Large intestine (tissue), 3 donors: ENCODE results near the gene KDM4C. TPM values are rescaled to one million over a fixed set of nuclear protein-coding genes. Genes with fewer than 3 reads are reported as not detected.

Experiments
- DNase-seq, 2 donors: peaks; one replicate each; pipeline versions ENCODE4 v3.0.0 to v3.0.0-alpha.2; 2013
- H3K27ac ChIP-seq: one replicate; pipeline ENCODE4 v1.5.1; 2013; ENCODE audit warnings: low read length
- H3K27me3 ChIP-seq: 2 replicates; pipeline ENCODE4 v1.6.1; 2013; ENCODE audit warnings: low read length; ENCODE audit not compliant: control insufficient read depth, insufficient read depth
- H3K36me3 ChIP-seq: 2 replicates; pipeline ENCODE4 v1.6.1; 2013; ENCODE audit warnings: low read length; ENCODE audit not compliant: control insufficient read depth, insufficient read depth
- H3K4me1 ChIP-seq: one replicate; pipeline ENCODE4 v1.6.1; 2013; ENCODE audit warnings: low read length; ENCODE audit not compliant: control insufficient read depth, insufficient read depth
- H3K4me3 ChIP-seq: one replicate; pipeline ENCODE4 v1.5.1; 2013; ENCODE audit warnings: low read length
- H3K9me3 ChIP-seq: one replicate; pipeline ENCODE4 v1.6.1; 2013; ENCODE audit warnings: mild to moderate bottlenecking, low read depth, low read length, moderate library complexity; ENCODE audit not compliant: control insufficient read depth
- WGBS: methylation state at CpG from one replicate; pipeline ENCODE4 v1.1.5; 2013; ENCODE audit warnings: low lambda C conversion rate; ENCODE audit not compliant: insufficient coverage; 5-methylcytosine and 5-hydroxymethylcytosine counted together
- polyA plus RNA-seq: library from polyadenylated mRNA; unstranded; fragments of 120-200 nt; gene quantifications from one replicate; pipeline ENCODE4 v1.2.1, GENCODE V29; 2013

KDM4C gene
- polyA plus RNA-seq, 1 donor = 27.2 TPM

DNA sequence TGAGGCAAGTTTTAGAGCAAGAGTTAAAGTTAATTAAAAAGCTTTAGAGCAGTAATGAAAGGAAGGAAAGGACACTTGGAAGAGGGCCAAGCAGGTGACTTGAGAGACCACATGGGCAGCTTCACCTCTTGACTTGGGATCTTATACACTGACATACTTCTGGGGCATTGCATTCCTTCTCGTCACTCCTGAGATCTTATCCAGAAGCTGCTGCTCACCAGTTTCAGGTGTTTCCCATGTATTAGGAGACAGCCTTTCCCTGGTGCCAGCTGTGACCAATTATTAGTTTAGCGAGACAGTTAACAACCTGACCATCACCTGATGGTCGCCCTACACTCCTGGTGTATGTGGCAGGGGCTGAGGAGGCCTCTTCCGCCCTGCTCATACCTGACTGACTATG, 382.1 kb downstream of the KDM4C start:
- Histone ChIP-seq H3K36me3 (peaks cover 12% of the 10 kb centered on the region), H3K9me3 (no peaks in the 10 kb centered on the region)
- WGBS = no CpG with 5 or more reads among the region's 4 CpGs

DNA sequence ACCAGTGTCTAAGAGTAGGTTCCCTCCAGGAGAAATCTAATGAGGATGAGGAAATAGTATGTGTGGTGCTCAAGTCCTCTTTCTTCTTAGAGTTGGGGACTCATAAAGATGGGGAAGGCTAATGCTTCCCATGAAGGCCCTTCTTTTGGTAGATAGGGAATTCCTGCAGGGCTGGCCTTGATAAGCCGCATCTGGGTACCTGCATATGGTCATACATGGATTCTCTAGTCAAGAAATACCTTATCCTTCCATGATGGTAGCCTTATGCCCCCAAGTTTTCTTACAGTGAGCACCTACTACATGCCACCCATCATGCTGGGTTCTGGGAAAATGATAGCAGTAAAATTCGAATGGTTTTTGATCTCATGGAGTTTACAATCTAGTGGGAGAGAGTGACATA, 382.6 kb downstream of the KDM4C start:
- no peaks in the 10 kb centered on the region for H3K27me3 ChIP-seq
- DNase-seq = no peak
- no peaks in the 10 kb centered on the region for H3K9me3 ChIP-seq
- H3K4me3 ChIP-seq = no peak overlapping the region
- H3K4me1 ChIP-seq = no peaks in the 10 kb centered on the region
- H3K36me3 ChIP-seq = peaks cover 12% of the 10 kb centered on the region
- no peak overlapping the region for H3K27ac ChIP-seq
- no CpG with 5 or more reads among the region's 2 CpGs for WGBS

More for the DNA sequence above, 382.1 kb downstream of the KDM4C start:
- Histone ChIP-seq H3K27ac (no peak overlapping the region), H3K4me3 (no peak overlapping the region), H3K4me1 (no peaks in the 10 kb centered on the region), H3K27me3 (no peaks in the 10 kb centered on the region)
- DNase-seq = no peak

DNA sequence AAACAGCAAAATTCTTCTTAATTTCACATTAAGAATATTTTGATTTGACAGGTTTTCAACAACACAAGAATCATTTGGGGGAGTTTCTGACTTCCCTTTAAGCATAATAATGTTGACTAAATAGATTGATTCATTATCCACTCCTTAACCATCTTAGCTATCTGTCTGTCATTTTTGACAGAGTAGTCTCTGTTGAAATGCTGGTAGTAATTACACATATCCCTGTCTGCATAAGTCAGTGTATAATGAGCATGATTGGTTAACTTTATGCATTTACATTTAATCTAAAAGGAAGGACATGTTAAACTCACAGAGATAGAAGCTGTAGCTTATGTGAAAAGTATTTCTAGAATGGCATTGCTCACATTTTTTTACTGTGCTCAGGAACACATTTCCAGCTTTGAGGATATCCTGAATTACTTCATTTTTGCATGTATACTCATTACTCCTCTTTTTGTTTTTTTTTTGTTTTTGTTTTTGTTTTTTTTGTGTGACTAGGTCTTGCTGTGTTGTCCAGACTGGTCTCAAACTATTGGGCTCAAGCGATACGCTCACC, 385.9 kb downstream of the KDM4C start:
- Histone ChIP-seq H3K36me3 (peaks cover 24% of the 10 kb centered on the region), H3K4me3 (no peak overlapping the region), H3K9me3 (peaks cover 4% of the 10 kb centered on the region), H3K27ac (no peak overlapping the region), H3K4me1 (no peaks in the 10 kb centered on the region), H3K27me3 (no peaks in the 10 kb centered on the region)
- DNase-seq = no peak
- WGBS = no CpG with 5 or more reads among the region's 2 CpGs

GRCh38 chr9:7144265-7145046, 386.7 kb downstream of the KDM4C start:
- no peaks in the 10 kb centered on the region for H3K4me1 ChIP-seq
- H3K27me3 ChIP-seq = no peaks in the 10 kb centered on the region
- peaks cover 4% of the 10 kb centered on the region for H3K9me3 ChIP-seq
- DNase-seq = no peak
- H3K27ac ChIP-seq = no peak overlapping the region
- H3K36me3 ChIP-seq = peaks cover 28% of the 10 kb centered on the region
- no peak overlapping the region for H3K4me3 ChIP-seq
- 100% methylated on average over 2 of the region's 10 CpGs for WGBS

DNA sequence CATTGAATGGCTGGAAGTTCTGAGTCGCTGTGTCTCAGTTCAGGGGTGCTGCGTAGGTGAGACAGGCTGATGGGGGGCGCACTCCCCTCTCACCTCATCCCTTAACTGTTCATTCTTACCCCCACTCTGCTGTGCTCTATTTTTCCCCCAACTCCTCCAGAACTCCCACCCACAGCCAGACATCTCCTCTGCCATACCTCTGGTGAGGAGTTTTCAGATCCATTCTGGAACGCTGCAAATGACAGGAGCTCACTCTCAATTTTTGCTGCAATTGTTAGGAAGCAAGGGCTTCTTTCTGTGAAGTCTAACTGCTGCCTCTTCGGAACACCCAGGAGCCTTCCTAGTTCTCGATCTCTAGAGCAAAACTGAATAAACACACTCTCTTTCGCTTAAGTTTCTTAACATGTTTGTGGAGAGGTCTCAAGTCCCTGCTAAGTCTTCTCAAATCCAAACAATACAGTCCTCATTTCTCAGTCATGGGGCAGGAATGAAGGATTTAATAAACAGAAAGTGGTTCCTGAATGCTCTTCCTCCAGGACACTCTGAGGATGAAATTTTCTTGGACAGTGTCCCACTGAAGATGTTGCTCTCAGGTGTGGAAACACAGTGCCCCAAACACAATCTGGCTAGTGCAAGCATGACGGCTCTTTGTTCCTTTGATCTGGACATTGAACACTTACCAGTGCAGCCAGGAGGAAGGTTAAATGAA, 387.7 kb downstream of the KDM4C start:
- no peak overlapping the region for H3K27ac ChIP-seq
- peaks cover 4% of the 10 kb centered on the region for H3K9me3 ChIP-seq
- H3K4me3 ChIP-seq = no peak overlapping the region
- no peak for DNase-seq
- H3K27me3 ChIP-seq = no peaks in the 10 kb centered on the region
- no CpG with 5 or more reads among the region's 8 CpGs for WGBS
- peaks cover 28% of the 10 kb centered on the region for H3K36me3 ChIP-seq
- no peaks in the 10 kb centered on the region for H3K4me1 ChIP-seq

- Histone ChIP-seq H3K36me3 (peaks cover 28% of the 10 kb centered on the region), H3K4me3 (no peak overlapping the region), H3K4me1 (no peaks in the 10 kb centered on the region), H3K27ac (no peak overlapping the region), H3K9me3 (peaks cover 4% of the 10 kb centered on the region), H3K27me3 (no peaks in the 10 kb centered on the region)
- WGBS = 17% methylated on average over 2 of the region's 5 CpGs
- no peak for DNase-seq
Measured at GRCh38 chr9:7146582-7146981, 388.8 kb downstream of the KDM4C start.

- Histone ChIP-seq H3K9me3 (peaks cover 4% of the 10 kb centered on the region), H3K27ac (no peak overlapping the region), H3K27me3 (no peaks in the 10 kb centered on the region), H3K36me3 (peaks cover 28% of the 10 kb centered on the region), H3K4me1 (no peaks in the 10 kb centered on the region), H3K4me3 (no peak overlapping the region)
- no CpG with 5 or more reads among the region's 14 CpGs for whole genome bisulfite sequencing
- no peak for DNase-seq
Measured at GRCh38 chr9:7147121-7148090, 389.6 kb downstream of the KDM4C start.

- no peak overlapping the region for H3K4me3 ChIP-seq
- H3K9me3 ChIP-seq = peaks cover 4% of the 10 kb centered on the region
- H3K27ac ChIP-seq = no peak overlapping the region
- no peaks in the 10 kb centered on the region for H3K4me1 ChIP-seq
- no CpG with 5 or more reads among the region's 7 CpGs for WGBS
- H3K27me3 ChIP-seq = no peaks in the 10 kb centered on the region
- peaks cover 28% of the 10 kb centered on the region for H3K36me3 ChIP-seq
- DNase-seq = no peak
Measured at GRCh38 chr9:7148243-7148765, 390.5 kb downstream of the KDM4C start.

- no peak for DNase-seq
- Histone ChIP-seq H3K9me3 (peaks cover 4% of the 10 kb centered on the region), H3K36me3 (peaks cover 31% of the 10 kb centered on the region), H3K4me1 (no peaks in the 10 kb centered on the region), H3K27ac (no peak overlapping the region), H3K4me3 (no peak overlapping the region), H3K27me3 (no peaks in the 10 kb centered on the region)
- whole genome bisulfite sequencing = 100% methylated on average over 1 of the region's 13 CpGs
Measured at GRCh38 chr9:7149258-7149657, 391.5 kb downstream of the KDM4C start.
